NOMO-1 treated with dmso at 0.1 percent for 144 hours (cell line): ENCODE results near the gene MS4A8.
"Not testable (repeated sequence)": the region's sequence is repeated elsewhere in the genome, so short reads cannot be mapped to it uniquely, and the experiment has no call there.

Experiments used
- DNase-seq: peaks from one replicate; lab custom pipeline; 2025; ENCODE audit not compliant: unreplicated experiment; lab: John Stamatoyannopoulos, UW

Gene MS4A8

GRCh38 chr11:60724420-60724819, 25.0 kb downstream of the MS4A8 start, which contains the start of gene MS4A18:
Gene MS4A18, plus strand, starts transcription at chr11:60724720.
- DNase-seq: no peak

DNA sequence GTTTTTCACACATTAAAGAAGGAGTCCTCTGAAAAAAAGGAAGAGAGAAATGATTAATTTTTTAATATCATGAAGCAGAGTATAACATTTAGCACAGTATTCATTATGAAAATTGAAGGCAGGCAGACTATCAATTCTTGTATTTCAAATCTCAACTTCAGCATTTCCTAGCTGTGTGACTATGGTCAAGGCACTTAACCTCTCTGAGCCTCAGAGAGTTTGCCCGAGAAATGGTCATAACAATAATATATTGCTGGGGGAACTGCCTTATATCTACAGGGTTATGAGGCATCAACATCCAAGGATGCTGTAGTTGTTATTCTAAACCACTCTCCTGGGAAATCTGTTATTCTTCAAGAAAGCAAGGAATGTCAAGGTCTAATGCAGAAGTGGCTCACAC, 26.2 kb downstream of the MS4A8 start:
- DNase-seq: no peak

DNA sequence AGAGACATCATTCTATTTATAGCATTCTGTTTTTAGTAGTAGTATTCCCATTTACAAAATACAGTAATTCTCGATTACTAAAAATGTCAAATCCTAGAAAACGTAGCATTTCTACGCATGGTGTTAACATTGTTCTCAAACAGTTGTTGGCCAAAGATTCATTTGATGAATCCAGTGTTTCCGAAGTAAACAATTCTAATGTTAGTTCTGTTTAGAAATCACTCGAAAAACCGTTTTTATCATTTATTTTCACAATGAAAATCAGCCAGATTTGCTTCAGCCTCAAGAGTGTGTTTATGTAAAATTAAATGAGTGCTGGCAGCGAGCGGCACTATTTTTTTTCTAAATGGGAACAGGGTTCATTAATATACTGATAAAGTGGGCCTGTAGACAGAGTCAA, 32.2 kb downstream of the MS4A8 start:
- DNase-seq: no peak

GRCh38 chr11:60734279-60734678, 34.9 kb downstream of the MS4A8 start:
- no peak for DNase-seq

GRCh38 chr11:60739114-60739513, 39.7 kb downstream of the MS4A8 start:
- no peak for DNase-seq

GRCh38 chr11:60740573-60740972, 41.2 kb downstream of the MS4A8 start:
- DNase-seq: no peak

DNA sequence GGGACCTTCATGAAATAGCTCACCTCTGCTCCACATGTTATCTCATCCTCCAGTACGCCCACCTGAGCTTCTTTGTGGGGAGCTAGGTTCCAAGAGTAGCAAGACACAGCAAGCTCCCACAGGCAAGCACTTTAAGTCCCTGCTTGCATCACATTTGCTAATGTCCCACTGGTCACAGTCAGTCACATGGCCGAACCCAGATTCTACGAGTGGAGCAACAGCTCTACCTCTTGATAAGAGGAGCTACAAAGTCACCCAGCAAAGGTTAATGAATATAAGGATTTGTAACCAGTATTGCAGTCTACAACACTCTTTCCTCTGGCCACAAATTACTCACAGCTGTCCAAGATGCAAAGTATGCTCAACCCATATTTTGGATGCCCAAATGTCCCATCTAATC, 42.0 kb downstream of the MS4A8 start:
- no peak for DNase-seq

- DNase-seq: no peak
Observed at GRCh38 chr11:60743058-60743457, 43.6 kb downstream of the MS4A8 start.

GRCh38 chr11:60744114-60744513, 44.7 kb downstream of the MS4A8 start:
- DNase-seq: no peak

DNA sequence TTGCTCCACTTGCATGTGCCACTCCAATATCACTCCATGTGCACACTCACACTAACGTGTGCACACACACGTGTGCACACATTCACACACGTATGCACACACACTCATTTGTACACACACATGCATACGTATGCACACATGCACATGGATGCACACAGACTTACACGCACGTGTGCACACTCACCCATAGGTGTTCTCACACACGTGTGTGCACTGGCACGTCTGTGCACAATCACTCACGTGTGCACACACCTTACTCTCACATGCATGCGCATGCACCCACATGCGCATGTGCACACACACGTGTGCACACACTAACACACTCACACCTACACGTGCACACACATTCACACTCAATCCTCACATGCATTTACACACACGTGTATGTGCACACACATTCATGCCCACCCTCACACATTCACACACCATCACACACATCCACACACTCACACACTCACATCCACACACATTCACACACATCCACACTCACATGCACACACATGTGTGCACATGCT, 48.0 kb downstream of the MS4A8 start:
- no peak for DNase-seq

GRCh38 chr11:60748225-60748624, 48.8 kb downstream of the MS4A8 start:
- DNase-seq: no peak

GRCh38 chr11:60748821-60749220, 49.4 kb downstream of the MS4A8 start:
- no peak for DNase-seq

DNA sequence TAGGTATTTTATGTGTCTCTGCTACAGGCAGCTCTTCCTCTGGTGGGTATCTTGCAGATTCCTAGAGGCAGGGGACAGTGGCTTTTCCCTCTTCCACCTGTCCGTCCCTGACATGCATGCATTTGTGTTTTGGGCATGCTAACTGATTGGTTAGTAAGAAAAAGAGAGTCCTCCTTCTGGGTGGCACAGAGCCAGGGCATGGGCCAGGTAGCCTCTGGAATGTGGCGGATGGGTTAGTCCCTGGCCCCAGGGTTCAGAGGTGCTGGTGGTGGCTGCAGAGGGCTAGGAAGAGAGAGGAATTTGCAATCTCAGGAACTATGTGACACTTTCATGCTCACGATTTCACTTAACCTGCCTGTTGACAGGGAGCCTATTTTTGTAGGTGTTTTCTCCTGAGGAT, 51.5 kb downstream of the MS4A8 start:
- DNase-seq: no peak

DNA sequence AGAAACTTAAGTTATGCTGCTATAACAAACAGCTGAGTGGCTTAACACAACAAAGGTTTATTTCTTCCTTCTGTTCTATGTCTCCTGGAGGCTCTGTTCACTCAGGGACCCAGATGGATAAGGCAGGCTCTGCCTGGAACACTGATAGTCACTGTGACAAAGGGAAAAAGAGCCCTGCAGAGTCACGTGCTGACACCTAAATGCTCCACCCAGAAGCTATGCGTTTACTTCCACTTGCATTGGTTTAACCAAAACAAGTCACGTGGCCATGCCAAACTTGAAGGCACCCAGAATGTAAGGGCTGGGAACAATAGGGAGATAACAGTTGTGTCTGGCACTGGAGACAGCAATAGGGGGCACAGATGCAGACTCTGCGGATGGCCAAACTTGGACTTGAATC, 53.9 kb downstream of the MS4A8 start:
- DNase-seq: no peak

GRCh38 chr11:60754887-60755286, 55.5 kb downstream of the MS4A8 start:
- no peak for DNase-seq

DNA sequence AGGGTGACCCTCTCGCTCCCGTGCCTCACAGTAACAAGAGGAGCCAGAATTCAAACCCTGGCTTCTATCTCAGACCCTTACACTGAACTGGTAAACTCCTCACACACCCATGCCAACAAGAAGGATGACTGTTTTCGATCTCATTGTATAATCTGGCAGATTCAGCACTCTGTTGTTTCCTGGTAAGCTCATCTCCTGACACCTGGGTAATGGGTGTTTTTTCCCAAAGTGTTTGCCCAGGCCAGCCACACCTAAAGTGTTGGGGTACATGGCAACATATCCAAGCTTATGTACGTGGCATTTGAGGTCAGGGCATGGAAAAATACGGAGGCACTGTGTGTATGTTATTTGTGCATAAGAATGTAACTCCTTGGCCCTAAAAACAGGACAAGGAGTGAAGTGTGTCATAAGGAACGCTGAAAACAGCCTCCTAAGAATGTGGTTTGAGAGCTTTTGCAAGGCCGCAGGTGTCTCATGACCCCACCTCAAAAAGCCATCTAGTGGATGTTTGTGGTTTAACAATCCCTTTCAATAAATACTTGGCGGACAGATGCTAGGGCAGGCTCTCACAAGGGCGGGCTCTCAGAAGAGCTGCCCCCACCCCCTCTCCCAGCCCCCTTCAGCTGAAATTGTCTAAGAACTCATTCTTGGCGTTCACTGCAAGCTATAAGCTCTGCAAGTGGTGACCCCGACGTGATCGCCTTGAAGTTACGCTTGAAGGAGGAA, 57.1 kb downstream of the MS4A8 start, which contains the start of gene MS4A15:
Gene MS4A15 (plus strand): TSS at position 561 of the 726 bp plus-strand sequence. CDS start 6,867 bp downstream, outside the sequence.
- no peak for DNase-seq

- DNase-seq: no peak
Observed at GRCh38 chr11:60757231-60757800, 57.9 kb downstream of the MS4A8 start.

DNA sequence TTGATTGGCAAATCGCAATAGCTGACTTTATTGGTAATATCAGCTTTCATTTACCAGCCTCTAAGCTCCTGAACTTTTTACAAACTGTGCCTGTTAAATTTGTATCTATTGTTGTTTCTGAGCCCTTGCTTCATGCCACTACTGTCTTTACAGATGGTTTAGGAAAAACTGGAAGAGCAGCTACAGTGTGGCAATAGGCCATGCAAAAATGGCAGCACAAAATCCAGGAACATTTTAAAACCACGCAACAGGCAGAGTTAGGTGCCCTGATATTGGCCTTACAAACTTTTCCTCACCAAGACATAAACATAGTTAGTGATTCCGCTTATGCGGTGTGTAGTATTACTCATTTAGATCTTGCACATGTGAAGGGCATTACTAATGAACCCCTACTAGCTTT, 59.3 kb downstream of the MS4A8 start:
- DNase-seq: not testable (repeated sequence)

- DNase-seq: peak; percentile 2
Observed at GRCh38 chr11:60759438-60760225, 60.2 kb downstream of the MS4A8 start.

DNA sequence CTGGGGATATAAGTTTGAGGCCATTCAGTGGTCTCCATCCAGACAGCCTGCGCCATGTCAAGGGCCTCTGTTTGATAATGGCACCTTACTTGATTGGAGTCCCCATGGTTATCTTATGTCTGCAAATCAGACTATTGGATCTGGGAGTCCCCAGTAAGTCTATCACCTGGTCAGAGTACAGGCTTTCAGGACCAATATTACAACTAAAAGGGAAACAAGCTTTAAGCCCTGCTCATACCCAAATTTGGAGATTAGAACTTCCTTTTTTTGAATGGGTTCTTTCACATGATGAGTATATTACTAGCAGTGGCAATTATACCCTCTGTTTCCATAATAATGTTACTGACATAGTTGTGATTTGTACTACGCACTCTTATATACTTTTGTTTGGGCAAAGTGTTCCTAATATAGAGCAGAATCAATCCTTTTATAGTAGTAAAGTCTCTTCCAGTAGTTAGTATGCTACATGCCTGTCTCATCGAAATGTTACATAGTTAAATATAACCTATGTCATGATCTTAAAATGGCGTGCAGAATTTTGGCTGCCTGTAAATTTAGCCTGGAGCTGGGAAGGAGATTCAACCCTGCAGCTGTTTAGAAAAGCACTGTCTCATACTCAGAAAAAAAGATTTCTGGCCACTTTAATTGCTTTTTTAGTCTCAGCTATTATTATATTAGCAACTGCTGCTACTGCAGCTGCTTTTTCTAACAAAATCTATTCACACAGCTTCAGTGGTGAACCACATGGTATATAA, 62.2 kb downstream of the MS4A8 start:
- no peak for DNase-seq
